Left renal pelvis (tissue), 4 donors: ENCODE results near the gene PLBD2. TPM values are rescaled to one million over a fixed set of nuclear protein-coding genes. Genes with fewer than 3 reads are reported as not detected.
A peak's percentile ranks its signal among the peaks of the same experiment; 100 is the strongest.
"Not testable (repeated sequence)": the region's sequence is repeated elsewhere in the genome, so short reads cannot be mapped to it uniquely, and the experiment has no call there.

ENCODE experiments used
- DNase-seq, 4 donors: peaks; one replicate each; pipeline ENCODE4 v3.0.0-alpha.2; 2013; ENCODE audit warnings: low read depth in 4 of 4, low spot score in 3 of 4
- polyA plus RNA-seq, 4 donors: library from polyadenylated mRNA; unstranded; fragments of 120-200 nt; gene quantifications; one replicate each; pipeline ENCODE4 v1.2.1, GENCODE V29; 2013; ENCODE audit not compliant: insufficient read length in 4 of 4

Gene PLBD2
- polyA plus RNA-seq, 4 donors, result 17.1 to 28.0 (median 23.0) TPM

GRCh38 chr12:113333877-113334785 lies 24.3 kb upstream of the PLBD2 start:
- DNase-seq, result no peak

GRCh38 chr12:113334786-113335539 lies 23.4 kb upstream of the PLBD2 start, which contains the start of gene SLC8B1:
Gene SLC8B1, minus strand, starts transcription at chr12:113335109. Its CDS starts 2,231 bp downstream, at chr12:113332878.
- DNase-seq, result peak in 3 of 4 donors; percentile 56 to 70 (median 68)

GRCh38 chr12:113339540-113339939 lies 18.8 kb upstream of the PLBD2 start:
- no peak for DNase-seq

- DNase-seq, result no peak
These were observed 18.3 kb upstream of the PLBD2 start for GRCh38 chr12:113340061-113340460.

- no peak for DNase-seq
These were observed 16.9 kb upstream of the PLBD2 start for GRCh38 chr12:113341535-113341934.

- no peak for DNase-seq
These were observed 13.1 kb upstream of the PLBD2 start for GRCh38 chr12:113345318-113345717.

- DNase-seq, result no peak
These were observed 12.0 kb upstream of the PLBD2 start for GRCh38 chr12:113346353-113346752.

GRCh38 chr12:113347107-113347506 lies 11.3 kb upstream of the PLBD2 start:
- no peak for DNase-seq

GRCh38 chr12:113347892-113348291 lies 10.5 kb upstream of the PLBD2 start:
- DNase-seq, result no peak

- DNase-seq, result no peak
These were observed 9.4 kb upstream of the PLBD2 start for GRCh38 chr12:113348849-113349536.

GRCh38 chr12:113351089-113351488 lies 7.3 kb upstream of the PLBD2 start:
- no peak for DNase-seq

- not testable (repeated sequence) for DNase-seq
These were observed 4.2 kb upstream of the PLBD2 start for GRCh38 chr12:113354192-113354591.

- DNase-seq, result no peak
These were observed 949 bp downstream of the PLBD2 start for GRCh38 chr12:113359133-113359938.

GRCh38 chr12:113359939-113360748 lies 1.8 kb downstream of the PLBD2 start:
- no peak for DNase-seq

GRCh38 chr12:113361574-113362370 lies 3.4 kb downstream of the PLBD2 start:
- DNase-seq, result no peak

GRCh38 chr12:113364698-113365097 lies 6.3 kb downstream of the PLBD2 start:
- DNase-seq, result no peak

GRCh38 chr12:113365639-113366395 lies 7.4 kb downstream of the PLBD2 start:
- DNase-seq, result no peak

- DNase-seq, result no peak
These were observed 8.4 kb downstream of the PLBD2 start for GRCh38 chr12:113366827-113367226.
